ENCODE data around the gene KIRREL3. TPM values are rescaled to one million over a fixed set of nuclear protein-coding genes. Genes with fewer than 3 reads are reported as not detected.

Gene KIRREL3
- total RNA-seq, 1 donor from 2014 or later, result 0.13 TPM

DNA sequence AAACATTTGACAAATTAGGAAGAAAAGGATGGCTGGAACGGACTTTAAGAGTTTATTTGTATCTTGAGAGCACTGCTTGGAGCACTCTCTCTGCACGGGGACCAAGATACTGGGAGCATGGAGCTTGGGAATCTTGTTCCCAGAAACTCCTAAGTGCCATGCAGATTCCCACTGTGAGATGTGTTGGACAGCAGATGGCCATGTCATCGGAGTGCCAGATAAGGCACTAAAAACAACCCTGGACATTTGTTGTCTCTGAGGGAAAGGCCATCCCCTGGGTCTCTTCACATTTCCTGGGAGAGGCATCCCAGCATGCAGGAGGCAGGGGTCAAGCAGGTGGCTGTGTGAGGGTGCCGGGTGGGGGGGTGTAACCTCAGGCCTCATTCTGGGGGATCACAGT lies 2.9 kb downstream of the KIRREL3 start:
- ATAC-seq (no peak), DNase-seq (ENCODE audit: low spot score) (no peak)

- DNase-seq (ENCODE audit: low spot score), result no peak
- ATAC-seq, result no peak
Observed at GRCh38 chr11:126997196-126997595, 3.4 kb downstream of the KIRREL3 start.

DNA sequence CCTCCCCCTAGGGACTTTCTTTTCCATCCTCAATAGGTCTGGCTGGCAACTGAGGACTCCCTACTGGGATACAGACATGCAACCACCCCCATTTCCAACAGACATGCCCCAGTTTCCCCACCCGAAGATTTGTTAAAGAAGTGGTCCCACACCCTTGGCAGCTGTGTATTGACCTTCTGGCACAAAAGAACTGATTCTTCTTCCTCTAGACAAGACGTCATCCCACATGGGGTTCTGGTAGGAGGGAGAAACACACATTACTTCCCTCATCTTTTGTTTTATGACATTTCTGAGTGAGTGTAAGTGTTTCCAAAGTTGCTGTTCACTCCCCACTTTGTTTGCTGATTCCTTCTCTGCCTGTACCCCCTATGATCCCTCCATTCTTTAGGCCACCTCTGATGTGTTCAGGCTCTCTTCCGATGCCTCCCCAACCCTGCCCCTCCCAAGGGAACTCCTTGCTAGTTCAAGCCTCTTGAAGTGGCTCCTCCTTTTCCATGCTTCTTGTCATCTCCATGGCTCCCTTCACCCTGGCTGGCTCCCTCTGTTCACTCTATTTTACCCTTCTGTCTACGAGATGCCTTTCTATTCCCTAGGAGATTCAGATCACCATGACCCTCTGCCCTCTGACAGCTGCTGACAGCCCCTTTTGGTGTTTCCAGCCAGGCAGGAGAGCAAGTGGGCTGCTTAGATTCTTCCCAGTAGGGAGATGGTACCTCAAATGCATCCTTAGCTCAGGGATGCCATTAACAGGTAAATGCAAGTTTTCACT lies 4.3 kb downstream of the KIRREL3 start:
- no peak for DNase-seq (ENCODE audit: low spot score)
- ATAC-seq, result no peak

DNA sequence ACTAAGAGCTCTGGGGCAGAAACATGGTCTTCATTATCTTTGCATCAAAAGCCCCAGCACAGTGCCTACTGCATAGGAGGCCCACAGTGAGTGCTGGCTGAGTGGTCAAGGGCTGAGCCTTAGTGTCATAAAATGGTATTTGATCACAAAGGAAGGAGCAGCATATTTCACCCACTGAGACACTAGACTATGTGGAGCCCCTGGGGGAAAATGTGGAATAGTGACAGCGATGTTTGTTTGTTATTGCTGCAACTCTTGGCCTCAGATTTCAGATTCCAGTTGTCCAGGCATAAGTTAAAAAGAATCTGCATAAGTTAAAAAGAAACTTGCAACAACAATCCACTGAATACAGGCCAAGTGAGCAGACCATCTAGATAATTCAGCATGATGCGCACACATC lies 7.0 kb downstream of the KIRREL3 start:
- DNase-seq (ENCODE audit: low spot score) (no peak), ATAC-seq (no peak)

GRCh38 chr11:126992804-126993111 lies 7.8 kb downstream of the KIRREL3 start:
- DNase-seq (ENCODE audit: low spot score) (no peak), ATAC-seq (no peak)

- no peak for ATAC-seq
- DNase-seq (ENCODE audit: low spot score), result no peak
Observed at GRCh38 chr11:126992065-126992803, 8.3 kb downstream of the KIRREL3 start.

DNA sequence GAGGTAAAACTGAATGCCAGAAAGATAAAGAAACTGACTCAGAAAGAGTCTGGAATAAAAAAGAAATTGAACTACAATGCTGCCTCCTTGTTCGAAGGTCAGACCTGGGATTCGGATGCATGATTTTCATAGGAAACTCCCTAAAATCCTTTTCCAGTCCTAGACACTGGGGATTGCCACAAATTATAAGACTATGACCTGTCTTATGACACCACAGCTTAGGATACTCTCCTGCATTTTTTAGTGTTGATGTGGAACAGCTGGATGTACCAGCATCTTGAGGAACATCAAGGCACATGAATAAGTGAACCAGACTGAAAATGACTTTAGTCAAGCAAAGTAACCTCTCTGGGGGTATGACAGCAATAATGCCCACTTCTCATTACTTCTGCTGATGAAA lies 9.0 kb downstream of the KIRREL3 start:
- no peak for DNase-seq (ENCODE audit: low spot score)
- ATAC-seq, result no peak

- DNase-seq (ENCODE audit: low spot score) (no peak), ATAC-seq (no peak)
Observed at GRCh38 chr11:126990716-126991480, 9.7 kb downstream of the KIRREL3 start.

- DNase-seq (ENCODE audit: low spot score), result peak; percentile 69
- peak; percentile 99 for ATAC-seq
Observed at GRCh38 chr11:126989942-126990715, 10.4 kb downstream of the KIRREL3 start.

DNA sequence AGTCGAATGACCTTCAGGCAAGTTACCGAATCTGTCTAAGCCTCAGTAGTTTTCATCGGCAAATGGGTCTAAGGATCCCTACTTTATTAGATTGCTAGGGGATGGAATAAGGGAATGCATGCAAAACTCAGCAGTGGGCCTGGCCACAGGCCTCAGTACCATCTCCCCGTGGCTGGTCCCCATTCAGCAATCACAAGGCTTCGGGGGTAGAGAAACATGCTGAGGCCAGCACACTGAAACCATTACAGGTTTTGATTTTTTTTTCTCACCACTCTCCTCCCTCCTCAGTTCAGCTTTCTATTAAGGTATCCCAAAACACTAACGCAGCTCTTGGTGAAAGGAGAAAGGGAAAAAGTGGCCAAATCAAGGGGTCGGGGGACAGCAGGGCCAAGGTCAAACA lies 11.9 kb downstream of the KIRREL3 start:
- DNase-seq (ENCODE audit: low spot score) (no peak), ATAC-seq (no peak)

DNA sequence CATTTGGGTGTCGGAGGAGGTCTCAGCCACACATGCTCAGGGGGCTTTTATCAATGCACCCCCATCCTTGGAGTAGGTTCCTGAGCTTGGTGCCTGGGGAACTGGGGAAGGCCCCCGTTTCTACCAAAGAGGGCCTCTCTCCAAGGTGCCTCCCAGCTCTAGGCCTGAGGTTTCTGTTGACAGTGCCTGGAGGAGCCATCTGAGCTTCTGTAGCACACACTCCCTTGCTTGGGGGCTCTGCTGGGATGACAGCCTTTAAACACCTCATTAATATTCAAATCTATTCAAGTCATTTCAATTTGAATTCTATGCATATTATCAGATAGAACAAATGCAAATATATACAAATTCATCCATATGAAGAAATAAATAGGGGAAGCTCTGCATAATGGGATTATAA lies 18.9 kb downstream of the KIRREL3 start:
- DNase-seq (ENCODE audit: low spot score) (no peak), ATAC-seq (no peak)

DNA sequence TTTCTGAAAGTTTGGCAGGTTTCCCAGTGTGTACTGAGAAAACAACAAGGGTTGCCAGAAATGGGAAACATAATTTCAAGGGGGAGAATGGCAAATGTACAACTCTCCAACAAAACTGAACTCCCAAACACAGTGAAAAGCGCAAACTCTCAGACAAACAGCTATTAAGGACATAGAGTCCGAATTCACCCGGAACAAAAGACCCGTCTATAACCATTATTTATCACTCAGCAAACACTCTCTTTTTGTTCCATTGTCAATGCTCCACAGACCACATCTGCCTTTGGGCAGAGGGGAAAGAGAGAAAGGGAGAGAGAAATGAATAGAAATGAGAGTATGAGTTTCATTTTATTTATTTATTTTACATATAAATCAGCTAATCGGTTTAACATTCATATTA lies 21.7 kb downstream of the KIRREL3 start:
- ATAC-seq, result no peak
- DNase-seq (ENCODE audit: low spot score), result no peak

DNA sequence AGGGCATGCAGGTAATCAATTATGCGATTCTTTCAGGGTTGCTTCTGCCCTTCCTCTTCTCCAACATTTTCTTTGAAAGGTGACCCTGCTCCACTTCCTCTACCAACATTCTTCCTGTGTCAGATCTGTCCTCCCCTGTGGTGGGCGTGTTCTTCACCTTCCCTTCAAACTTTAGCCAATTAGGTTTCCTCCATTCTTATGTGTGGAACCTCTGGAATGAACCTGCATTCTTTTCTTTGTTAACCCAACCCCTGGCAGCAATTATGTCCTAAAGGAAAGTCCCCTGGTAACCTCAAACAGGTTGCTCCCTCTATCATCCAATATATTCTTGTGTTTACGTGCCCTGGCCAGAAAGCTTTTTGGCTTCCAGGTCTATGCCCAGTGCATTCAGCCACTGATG lies 22.4 kb downstream of the KIRREL3 start:
- ATAC-seq (no peak), DNase-seq (ENCODE audit: low spot score) (no peak)

- no peak for DNase-seq (ENCODE audit: low spot score)
- no peak for ATAC-seq
Observed at GRCh38 chr11:126973051-126973450, 27.5 kb downstream of the KIRREL3 start.

GRCh38 chr11:126971305-126971704 lies 29.3 kb downstream of the KIRREL3 start:
- ATAC-seq, result no peak

GRCh38 chr11:126969865-126970479 lies 30.6 kb downstream of the KIRREL3 start:
- DNase-seq (ENCODE audit: low spot score) (no peak), ATAC-seq (peak; percentile 72)

More at GRCh38 chr11:126971305-126971704, 29.3 kb downstream of the KIRREL3 start:
- DNase-seq (ENCODE audit: low spot score), result no peak

- ATAC-seq (no peak), DNase-seq (ENCODE audit: low spot score) (no peak)
Observed at GRCh38 chr11:126968915-126969314, 31.7 kb downstream of the KIRREL3 start.

DNA sequence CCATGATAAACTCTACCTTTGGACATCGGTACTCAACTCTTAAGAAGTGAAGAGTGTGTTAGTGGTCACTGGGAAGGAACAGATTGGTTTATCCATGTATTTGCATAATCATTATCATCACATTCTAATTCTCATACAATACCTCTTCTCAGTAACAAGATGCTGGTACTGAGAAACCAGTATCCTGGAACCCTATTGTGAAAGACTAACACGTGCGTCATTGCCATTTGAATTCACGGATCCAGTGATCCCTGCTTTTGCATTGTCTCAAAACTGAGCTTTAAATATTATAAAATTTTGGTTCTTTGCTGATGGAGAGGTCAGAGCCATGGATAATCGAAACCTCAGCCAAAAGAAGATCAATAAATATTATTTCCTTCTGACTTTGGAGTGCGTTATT lies 35.2 kb downstream of the KIRREL3 start:
- DNase-seq (ENCODE audit: low spot score) (no peak), ATAC-seq (no peak)

- ATAC-seq (no peak), DNase-seq (ENCODE audit: low spot score) (no peak)
Observed at GRCh38 chr11:126963603-126964363, 36.8 kb downstream of the KIRREL3 start.

- no peak for DNase-seq (ENCODE audit: low spot score)
Observed at GRCh38 chr11:126963115-126963514, 37.5 kb downstream of the KIRREL3 start.

More at GRCh38 chr11:126963115-126963514, 37.5 kb downstream of the KIRREL3 start:
- no peak for ATAC-seq
